Endothelial cell (in vitro differentiated cells): ENCODE results near the gene ANKS1B. TPM values are rescaled to one million over a fixed set of nuclear protein-coding genes. Genes with fewer than 3 reads are reported as not detected.

ENCODE experiments used
- DNase-seq: peaks from one replicate; pipeline ENCODE4 v3.0.0; 2021; ENCODE audit warnings: low spot score
- H3K27ac Mint-ChIP-seq: one replicate; pipeline ENCODE4 v1.8.0; 2021; ENCODE audit warnings: mixed read lengths, inconsistent platforms; ENCODE audit not compliant: unreplicated experiment
- H3K27me3 Mint-ChIP-seq: one replicate; pipeline ENCODE4 v1.8.0; 2021; ENCODE audit warnings: mild to moderate bottlenecking, moderate library complexity, mixed read lengths, inconsistent platforms; ENCODE audit not compliant: unreplicated experiment
- H3K36me3 Mint-ChIP-seq: one replicate; pipeline ENCODE4 v1.8.0; 2021; ENCODE audit warnings: mild to moderate bottlenecking, low read depth, mixed read lengths, inconsistent platforms; ENCODE audit not compliant: unreplicated experiment
- H3K4me1 Mint-ChIP-seq: one replicate; pipeline ENCODE4 v1.8.0; 2021; ENCODE audit warnings: mild to moderate bottlenecking, mixed read lengths, inconsistent platforms; ENCODE audit not compliant: unreplicated experiment
- H3K4me3 Mint-ChIP-seq: one replicate; pipeline ENCODE4 v1.8.0; 2021; ENCODE audit warnings: mild to moderate bottlenecking, mixed read lengths, inconsistent platforms; ENCODE audit not compliant: unreplicated experiment
- H3K9me3 Mint-ChIP-seq: one replicate; pipeline ENCODE4 v1.8.0; 2021; ENCODE audit warnings: mixed read lengths, inconsistent platforms; ENCODE audit not compliant: unreplicated experiment
- total RNA-seq: library from RNA; stranded (reverse); fragmentation: NEBNext Ultra II Directional; extraction: Animal tissue kit (Norgen Biotek cat#: 25700); gene quantifications from one replicate; pipeline ENCODE4 v1.2.1, GENCODE V29; 2021; ENCODE audit not compliant: unreplicated experiment
- TF ChIP-seq, protein P1 (sequence below): fragments of 200-600 bp; sonication (generic); IDR thresholded peaks from one replicate; pipeline ENCODE4 v1.5.0; 2021; ENCODE audit warnings: antibody characterized with exemption; ENCODE audit not compliant: unreplicated experiment

Gene ANKS1B
- total RNA-seq, 1 donor from 2014 or later = 2.6 TPM

DNA sequence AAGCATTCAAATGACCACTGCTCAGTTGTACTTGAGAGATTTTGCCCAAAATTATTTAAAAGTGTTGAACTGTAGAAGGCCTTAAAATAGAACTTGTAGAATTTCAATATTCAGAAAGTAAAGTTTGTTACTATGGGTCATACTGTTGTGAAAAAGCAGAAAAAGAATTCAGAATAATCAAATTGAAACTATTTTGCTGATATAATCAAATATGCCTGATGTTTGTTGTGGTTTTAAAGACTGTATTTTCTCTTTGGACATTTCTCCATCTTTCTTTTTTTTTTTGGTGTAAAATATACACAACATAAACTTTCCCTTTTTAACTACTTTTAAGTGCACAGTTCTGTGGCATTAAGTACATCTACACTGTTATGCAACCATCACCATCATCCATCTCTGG lies 964.9 kb downstream of the ANKS1B start:
- Mint-ChIP-seq H3K4me1 (no peaks in the 10 kb centered on the region), H3K4me3 (no peak overlapping the region), H3K36me3 (no peaks in the 10 kb centered on the region), H3K27me3 (no peaks in the 10 kb centered on the region), H3K27ac (no peak overlapping the region), H3K9me3 (no peaks in the 10 kb centered on the region)
- TF ChIP-seq, protein P1, sequence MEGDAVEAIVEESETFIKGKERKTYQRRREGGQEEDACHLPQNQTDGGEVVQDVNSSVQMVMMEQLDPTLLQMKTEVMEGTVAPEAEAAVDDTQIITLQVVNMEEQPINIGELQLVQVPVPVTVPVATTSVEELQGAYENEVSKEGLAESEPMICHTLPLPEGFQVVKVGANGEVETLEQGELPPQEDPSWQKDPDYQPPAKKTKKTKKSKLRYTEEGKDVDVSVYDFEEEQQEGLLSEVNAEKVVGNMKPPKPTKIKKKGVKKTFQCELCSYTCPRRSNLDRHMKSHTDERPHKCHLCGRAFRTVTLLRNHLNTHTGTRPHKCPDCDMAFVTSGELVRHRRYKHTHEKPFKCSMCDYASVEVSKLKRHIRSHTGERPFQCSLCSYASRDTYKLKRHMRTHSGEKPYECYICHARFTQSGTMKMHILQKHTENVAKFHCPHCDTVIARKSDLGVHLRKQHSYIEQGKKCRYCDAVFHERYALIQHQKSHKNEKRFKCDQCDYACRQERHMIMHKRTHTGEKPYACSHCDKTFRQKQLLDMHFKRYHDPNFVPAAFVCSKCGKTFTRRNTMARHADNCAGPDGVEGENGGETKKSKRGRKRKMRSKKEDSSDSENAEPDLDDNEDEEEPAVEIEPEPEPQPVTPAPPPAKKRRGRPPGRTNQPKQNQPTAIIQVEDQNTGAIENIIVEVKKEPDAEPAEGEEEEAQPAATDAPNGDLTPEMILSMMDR = no peak
- DNase-seq = no peak

DNA sequence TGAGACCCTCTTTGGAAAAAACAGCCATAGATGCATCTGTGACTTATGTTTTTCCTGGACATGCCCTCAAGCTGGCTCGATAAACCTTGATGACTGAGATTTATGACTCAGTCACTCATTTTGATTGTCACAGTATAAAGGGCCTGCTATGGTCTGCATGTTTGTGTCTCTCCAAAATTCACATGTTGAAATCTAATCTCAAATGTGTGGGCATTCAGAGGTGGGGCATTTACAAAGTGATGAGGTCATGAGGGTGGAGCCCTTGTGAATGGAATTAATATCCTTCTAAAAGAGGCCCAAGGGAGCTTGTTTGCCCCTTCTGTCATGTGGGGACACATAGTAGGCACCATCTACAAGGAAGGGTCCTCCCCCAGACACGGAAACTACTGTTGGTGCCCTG lies 966.8 kb downstream of the ANKS1B start:
- Mint-ChIP-seq H3K9me3 (no peaks in the 10 kb centered on the region), H3K27ac (no peak overlapping the region), H3K4me1 (no peaks in the 10 kb centered on the region), H3K27me3 (no peaks in the 10 kb centered on the region), H3K4me3 (no peak overlapping the region), H3K36me3 (no peaks in the 10 kb centered on the region)
- no peak for DNase-seq
- TF ChIP-seq, protein P1 = no peak

- Mint-ChIP-seq H3K36me3 (no peaks in the 10 kb centered on the region), H3K4me1 (no peaks in the 10 kb centered on the region), H3K27ac (no peak overlapping the region), H3K9me3 (no peaks in the 10 kb centered on the region), H3K27me3 (peaks cover 1% of the 10 kb centered on the region), H3K4me3 (no peak overlapping the region)
- DNase-seq = no peak
- TF ChIP-seq, protein P1 = no peak
Measured at GRCh38 chr12:99009654-99010296, 975.0 kb downstream of the ANKS1B start.

GRCh38 chr12:99005601-99006000 lies 979.1 kb downstream of the ANKS1B start:
- Mint-ChIP-seq H3K4me1 (no peaks in the 10 kb centered on the region), H3K9me3 (no peaks in the 10 kb centered on the region), H3K27me3 (peaks cover 1% of the 10 kb centered on the region), H3K36me3 (no peaks in the 10 kb centered on the region), H3K27ac (no peak overlapping the region), H3K4me3 (no peak overlapping the region)
- TF ChIP-seq, protein P1 = no peak
- no peak for DNase-seq

DNA sequence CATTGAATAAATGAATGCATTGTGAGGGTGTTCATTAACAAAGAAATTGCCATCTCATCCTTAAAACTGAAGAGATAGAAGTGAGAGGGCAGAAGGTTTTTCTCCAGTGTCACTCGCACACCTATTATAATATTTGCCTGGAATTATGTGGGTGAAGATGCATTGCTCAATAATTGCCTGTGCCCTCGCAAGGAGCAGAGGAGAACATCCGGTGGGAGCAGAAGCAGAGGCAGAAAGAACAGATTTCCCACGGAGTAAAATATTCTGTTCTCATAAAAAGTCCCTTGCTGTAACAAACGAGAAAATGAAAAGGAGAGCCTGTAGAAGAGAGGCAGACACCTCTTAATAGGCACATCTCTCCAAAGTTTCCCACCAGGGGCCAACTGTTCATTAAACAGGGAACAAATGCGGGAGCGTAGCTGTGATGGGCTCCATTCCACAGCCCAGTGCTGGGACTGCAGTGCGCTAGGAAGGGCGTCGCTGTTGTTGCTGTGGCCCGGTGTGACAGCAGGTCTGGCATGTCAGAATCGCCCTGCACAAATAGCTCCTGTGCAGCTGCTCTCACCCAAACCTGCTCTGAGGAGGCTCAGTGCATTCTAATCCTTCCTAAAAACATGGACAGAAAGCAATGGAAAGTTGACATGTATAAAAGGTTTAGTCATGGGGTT lies 979.8 kb downstream of the ANKS1B start:
- H3K4me1 Mint-ChIP-seq = no peaks in the 10 kb centered on the region
- DNase-seq = no peak
- H3K4me3 Mint-ChIP-seq = no peak overlapping the region
- no peaks in the 10 kb centered on the region for H3K9me3 Mint-ChIP-seq
- TF ChIP-seq, protein P1 = no peak
- peaks cover 1% of the 10 kb centered on the region for H3K27me3 Mint-ChIP-seq
- no peak overlapping the region for H3K27ac Mint-ChIP-seq
- no peaks in the 10 kb centered on the region for H3K36me3 Mint-ChIP-seq
